ENCODE measurements around the gene IL21R.
A peak's percentile ranks its signal among the peaks of the same experiment; 100 is the strongest.

The IL21R gene

DNA sequence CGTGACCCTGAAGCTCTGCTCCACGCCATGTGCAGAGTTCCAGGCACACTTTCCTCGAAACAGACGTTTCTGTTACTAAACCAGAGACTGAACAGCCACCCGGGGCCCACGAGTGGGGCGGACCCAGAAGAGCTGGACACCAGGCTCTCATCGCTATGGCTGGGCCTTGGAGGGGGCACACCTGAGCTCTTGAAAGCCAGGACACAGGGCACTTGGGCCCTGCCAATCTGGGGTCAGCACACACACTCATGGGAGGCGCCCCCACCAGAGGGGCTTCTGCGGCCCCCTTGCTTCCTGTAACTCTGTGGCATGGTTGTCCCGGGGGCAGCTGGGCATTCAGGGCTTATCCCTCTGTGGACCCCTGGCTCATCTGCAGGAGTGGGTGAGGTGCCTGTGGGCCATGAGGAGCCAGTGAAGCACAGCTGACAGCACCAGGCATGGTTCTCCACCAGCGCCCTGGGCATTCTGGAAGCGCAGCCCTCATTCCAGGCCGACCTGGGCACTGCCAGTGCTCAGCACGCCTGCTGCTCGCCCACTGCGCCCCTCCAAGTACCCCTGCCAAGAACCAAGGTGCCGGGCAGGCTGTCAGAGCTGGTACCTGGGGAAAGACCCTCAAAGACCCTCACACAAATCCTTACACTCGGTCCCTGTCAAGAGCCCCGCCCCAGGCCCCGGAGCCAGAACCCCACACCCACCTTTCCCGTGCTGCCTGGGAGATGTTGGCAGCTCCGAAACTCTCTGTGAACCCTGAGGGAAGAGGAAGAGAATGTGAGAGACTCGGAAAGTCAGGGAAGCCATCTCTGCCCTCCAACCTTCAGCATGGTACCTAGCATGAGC lies 61.1 kb downstream of the IL21R start:
- no peak for DNase-seq (ENCODE audit: low read depth in 2 of 2)

DNA sequence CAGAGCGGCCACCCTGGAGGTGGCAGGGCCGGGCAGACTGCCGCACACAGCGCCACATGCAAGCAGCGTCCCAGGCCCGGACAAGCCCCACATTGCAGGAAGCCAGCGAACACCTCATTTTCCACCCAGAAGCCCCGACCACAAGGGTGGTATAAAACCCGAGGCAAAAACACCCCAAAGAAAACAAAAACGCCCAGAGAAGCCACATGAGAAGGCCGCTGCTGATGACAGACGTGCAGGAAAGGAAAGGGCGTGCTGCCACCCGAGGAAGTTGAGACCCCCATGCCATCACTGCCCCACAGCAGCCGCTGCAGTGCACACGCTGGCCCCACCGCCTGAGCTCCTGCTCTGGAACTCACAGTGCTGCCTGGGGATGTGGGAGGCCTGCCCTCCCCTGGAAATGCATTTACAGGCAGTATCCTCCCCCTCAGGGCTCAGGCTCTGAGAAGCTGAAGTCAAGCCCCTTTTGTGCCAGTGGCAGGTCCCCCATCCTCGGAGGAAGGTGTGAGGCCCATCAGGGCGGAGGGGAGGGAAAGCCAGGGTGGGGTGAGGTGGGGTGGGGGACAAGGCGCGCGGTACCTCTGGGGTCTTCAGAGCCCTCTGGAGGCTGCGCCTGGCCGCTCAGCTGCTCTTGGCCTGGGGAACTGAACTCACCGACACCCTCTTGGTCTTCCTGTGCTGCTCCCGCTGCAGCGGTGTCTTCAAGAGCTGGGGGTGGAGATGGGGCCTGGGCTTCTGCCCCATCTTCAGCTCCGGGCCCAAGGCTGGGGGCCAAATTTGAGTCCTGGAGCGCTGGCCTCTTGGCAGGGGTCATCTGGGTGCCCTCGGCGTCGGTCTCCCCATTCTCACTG lies 62.0 kb downstream of the IL21R start:
- DNase-seq (ENCODE audit: low read depth in 2 of 2): peak; percentile 46 to 52

DNA sequence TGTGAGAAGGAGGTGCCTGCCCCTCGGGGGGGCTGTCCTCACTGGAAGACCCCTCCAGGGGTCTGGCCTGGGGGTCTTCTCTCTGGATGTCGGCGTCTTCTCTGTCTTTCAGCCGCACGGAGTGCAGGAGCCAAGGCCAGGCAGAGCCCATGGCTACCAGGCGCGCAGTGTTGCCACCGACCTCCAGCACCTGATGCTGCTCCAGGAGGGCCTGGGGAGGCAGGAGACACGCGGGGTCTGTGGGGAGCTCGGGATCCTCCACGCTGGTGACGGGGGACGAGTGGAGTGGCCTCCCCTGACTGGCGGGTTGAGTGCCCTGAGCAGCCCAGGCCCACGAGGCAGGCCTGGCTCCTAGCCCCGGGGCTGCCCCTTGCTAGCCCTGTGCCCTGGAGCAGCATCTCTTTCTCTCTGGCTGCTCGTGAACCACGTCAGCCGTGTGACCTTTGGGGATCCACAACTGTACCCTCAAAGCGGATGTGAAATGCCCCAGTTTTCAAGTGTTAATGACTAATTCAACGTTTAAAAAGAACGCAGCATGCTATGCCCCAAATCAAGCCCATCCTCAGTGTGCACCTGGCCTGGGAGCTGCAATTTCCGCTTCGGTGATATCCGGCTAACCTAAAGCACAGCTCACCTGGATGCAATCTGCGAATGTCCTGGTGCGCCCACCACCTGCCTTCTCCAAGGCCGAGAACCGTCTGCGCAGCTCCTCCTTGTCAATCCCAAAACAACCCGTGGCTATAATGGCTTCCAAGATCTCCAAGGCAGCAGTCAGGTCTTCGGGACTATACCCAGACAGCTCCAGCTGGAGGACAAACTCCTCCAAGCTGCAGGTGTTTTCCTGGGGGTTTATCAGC lies 62.9 kb downstream of the IL21R start:
- DNase-seq (ENCODE audit: low read depth in 2 of 2): no peak

DNA sequence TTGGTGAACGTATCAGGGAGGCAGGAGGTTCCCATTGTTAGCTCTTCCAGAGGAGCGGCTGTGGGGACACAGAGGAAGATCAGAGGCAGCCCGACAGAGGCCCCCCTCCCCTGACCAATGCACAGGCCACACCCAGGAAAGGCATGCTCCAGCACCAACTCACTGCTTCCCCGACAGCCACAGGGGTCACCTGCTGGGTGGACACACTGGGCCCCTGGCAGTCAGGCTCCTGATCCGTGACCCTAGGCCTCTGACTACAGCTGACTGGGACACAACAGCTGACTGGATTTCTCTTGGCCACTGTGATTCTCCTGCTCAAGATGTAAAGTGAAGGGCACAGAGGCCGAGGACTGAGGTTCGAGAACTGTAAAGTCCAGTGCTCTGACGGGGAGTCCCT lies 63.5 kb downstream of the IL21R start:
- no peak for DNase-seq (ENCODE audit: low read depth in 2 of 2)

DNA sequence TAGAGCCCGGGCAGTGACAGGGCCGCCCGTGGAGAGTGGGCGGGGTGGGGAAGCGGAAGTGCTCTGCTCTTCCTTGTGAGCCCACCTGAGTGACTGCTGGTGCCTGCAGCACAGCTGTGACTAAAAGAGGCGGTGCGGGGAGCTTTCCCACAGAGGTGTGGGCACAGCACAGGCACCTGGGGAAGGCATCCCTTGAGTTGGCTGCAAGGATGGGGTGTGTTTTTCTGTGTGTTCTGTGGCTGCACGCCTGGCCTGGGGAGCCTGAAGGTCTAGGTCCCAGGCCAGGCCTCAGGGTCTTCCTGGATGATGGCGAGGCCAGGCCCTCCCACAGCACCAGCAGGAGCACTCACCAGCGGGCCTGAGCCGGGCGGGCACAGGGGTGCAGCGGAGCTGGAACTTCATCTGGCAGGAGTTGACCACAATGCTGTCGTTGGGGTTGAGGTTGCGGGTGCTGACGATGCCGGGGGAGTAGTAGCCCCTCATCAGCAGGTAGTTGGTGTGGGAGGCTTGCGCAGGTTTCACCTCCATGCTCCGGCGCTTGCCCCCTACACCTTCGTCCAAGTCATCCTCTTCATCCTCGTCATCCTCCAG lies 67.1 kb downstream of the IL21R start:
- DNase-seq (ENCODE audit: low read depth in 2 of 2): no peak

DNA sequence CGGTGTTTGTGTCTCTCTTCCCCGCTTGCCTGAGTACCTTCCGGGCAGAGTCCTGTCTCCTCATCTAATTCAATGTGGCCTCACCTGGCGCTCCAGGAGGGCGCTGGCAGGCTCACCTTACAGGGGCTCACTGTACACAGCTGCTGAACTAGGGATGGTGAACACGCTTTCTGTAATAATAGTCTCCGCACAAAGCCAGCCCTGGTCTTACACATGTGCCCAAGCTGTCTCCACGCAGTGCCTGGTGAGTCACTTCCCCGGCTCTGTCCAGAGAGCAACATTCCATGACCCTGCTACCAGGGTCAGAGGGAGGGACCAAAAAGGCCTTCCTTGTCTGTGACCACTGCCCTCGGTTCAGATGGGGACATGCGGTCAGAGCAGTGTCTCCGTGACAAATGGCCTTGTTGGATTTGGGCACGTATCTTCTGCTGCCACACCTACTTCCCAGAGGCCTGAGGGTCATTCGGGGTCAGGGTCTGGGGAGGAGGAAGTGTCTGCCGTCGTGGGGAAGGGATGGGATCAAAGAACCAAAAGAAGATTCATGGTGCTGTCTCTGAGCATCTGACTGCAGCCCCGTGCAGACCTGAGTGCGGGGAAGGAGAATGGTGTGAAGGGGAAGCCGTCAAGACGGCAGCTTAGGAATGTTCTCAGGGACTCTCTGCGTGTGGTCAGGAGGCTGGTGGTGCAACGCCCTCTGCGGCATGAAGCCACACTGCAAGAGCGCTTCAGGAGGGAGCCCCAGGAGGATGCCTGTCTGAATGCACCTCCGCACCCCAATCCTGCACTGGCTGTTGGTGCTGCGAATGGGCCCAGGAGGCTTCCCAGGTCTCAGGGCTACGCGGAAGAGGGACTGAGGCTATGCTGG lies 68.8 kb downstream of the IL21R start:
- DNase-seq (ENCODE audit: low read depth in 2 of 2): no peak

DNA sequence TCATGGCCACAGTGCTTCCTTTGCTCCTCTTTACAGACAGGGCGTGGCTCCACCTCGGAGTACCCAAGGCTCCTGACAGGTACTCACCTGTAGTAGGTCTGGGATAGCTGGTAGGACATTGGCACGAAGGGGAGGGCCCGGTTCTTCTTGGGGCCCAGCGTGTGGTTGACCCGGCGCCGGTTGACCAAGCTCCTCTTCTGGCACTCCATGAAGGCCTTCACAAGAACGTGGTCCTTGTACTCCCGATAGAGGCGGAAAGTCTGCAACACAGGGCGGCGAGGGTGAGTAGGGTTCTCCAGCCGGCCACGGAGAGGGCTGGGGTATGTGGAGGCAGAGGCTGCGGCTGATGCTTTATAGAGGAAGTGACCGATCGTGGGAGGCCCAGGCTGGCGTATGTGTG lies 69.7 kb downstream of the IL21R start:
- DNase-seq (ENCODE audit: low read depth in 2 of 2): no peak

DNA sequence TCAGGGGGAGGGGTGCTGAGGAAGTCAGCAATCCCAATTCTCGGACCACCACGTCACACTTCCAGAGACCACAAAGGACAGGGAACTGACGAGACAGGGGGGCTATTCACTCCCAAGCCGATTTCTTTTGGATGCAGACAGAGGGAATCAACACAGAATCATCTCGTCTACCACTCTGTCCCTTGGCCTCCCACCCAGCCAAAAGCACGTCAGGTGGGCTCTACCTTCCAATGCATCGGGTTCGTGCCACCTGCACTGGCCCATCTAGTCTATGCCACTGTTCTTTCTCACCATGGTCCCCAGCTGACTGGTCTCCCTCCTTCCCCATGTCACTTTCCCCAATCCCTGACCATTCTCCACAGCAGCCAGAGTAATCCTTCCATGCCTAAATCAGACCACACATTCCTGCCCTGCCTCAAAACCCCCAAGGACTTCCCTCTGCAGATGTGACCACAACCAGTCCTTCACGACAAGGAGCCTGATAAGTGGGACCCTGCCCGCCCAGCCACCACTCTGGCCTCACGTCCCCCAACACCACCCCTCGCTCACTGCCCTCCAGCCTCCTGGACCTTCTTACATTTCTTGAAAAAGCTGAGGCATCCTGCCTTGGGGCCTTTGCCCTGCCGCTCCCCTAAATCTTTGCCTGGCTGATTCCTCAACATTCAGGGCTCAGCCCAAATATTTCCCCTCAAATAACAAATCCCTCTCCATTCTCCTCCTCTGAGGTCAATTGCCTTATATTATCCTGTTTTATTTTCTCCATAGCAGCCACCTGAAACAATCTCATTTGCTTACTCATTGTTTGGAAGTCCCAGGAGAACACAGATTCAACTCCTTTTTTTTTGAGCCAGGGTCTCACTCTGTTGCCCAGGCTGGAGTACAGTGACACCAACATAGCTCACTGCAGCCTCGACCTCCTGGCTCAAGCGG lies 70.4 kb downstream of the IL21R start:
- DNase-seq (ENCODE audit: low read depth in 2 of 2): no peak

DNA sequence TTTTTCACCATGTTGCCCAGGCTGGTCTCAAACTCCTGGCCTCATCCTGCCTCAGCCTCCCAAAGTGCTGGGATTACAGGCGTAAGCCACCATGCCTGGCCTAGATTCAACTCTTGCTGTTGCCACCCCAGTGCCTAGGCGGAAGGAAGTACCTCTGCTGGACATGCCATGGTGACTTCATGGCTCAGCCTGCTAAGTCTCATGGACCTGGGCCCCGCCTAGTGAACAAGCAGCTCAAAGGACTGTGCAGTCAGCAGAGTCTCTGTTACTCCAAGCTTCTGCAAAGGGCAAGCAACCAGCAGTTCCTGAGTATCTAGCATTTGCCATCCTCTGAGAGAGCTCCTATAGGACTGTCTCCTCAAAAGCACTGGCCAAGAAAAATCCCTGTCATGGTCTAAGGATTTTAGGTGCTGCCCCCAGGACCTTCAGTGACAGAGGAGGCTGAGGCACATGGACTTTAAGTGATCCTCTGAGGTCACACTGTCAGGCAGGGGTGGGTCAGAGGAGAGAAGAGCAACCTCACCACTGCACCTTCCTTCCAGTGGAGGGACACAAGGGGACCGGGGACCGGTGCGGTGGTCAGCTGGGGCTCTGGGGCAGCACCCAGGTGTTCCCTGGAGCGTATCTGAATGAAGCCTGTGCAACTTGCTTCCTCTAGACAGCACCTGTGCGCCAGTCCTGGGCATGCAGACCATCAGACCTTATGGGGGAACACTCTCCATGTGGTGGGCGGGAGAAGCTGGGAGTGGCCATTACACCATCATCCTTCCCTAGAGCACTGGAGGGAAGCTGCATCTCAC lies 71.3 kb downstream of the IL21R start:
- no peak for DNase-seq (ENCODE audit: low read depth in 2 of 2)

DNA sequence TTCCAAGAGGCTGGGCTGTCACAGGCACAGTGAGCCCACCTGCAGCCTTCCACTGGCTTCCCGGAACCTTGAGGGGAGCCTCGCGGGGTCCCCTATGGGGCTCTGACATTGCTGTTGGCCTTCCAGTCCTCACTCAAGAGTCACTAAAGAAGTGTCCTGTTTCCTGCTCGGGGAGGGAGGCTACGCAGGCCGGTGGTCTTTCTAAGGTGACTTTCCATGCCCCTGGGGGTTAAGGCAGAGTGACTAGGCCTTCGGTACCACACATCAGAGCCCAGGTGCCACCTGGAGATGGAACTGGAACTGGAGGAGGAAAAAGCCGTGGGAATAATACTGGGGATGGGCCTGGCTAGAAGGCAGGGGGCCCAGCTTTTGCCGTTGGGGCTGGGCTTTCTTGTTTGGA lies 72.1 kb downstream of the IL21R start:
- no peak for DNase-seq (ENCODE audit: low read depth in 2 of 2)

DNA sequence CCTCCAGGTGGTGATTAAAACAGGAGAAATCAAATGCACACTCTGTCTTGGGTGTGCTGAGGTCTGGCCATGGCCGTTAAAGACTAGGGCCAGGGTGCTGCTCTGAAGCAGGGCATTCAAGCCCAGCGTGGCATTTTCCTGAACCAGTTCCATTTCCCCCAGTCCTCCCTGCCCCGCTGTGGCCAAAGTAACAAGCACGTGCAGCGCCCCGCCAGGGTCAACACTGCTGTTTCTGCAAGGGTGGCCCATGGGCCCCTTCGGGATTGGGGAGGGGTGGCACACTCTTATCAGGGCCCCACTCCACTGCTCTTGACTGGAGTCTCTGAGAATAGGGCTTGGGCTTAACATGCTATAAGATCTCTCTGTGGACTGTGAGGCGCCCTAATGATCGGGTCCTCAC lies 72.9 kb downstream of the IL21R start:
- DNase-seq (ENCODE audit: low read depth in 2 of 2): no peak

DNA sequence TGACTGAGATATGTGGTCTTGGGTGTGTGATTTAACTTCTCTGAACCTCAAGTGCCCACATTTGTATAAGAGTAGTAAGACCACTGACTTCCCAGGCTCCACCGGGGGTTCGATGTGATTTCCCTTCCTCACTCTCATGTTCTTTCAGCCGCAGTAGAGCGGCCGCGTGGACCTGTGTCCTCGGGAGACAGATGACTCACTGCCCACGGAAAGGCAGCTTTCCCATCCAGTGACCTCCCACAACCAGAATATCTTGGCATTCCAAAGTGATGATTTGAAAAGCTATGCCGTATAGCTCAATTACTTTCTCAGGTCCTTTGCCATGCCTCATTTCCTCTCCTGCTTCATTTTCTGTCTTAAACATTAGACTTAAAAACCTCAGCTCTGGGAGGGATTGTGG lies 73.6 kb downstream of the IL21R start:
- no peak for DNase-seq (ENCODE audit: low read depth in 2 of 2)

DNA sequence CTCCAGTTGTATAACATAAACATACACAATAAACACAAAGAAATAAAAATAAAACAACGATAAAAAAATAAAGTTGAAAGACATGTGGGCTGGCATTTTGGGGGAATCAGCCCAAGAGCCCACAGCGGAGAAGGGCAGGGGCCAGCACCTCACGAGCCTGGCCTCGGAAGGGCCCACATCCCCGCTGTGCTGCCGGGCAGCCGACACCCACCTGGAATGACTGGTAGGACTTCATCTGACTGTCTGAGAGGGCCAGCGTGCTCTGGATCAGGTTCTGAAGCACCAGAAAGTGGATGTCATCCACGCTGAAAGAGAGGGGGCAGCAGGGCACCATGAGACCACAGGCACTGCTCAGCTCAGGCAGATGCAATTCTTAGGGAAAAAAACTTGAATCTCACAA lies 74.3 kb downstream of the IL21R start:
- no peak for DNase-seq (ENCODE audit: low read depth in 2 of 2)

DNA sequence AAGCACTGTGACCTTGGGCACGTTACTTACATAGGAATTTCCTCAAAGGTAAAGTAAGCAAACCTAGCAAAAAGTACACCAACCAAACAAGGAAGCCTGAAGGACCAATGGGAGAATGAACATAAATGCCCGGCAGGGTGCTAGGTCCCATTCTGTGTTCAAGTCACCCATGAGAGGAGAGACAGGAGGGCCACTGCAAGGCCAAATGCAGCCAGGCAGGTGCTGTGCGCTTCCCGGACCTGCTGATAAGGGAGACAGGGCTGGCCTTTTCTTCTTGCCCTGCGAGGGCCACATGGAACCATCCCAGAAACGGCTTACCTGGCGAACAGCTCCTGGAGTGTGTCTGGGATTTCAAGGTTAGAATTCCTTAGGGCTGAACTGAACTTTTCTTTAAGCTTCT lies 78.8 kb downstream of the IL21R start:
- no peak for DNase-seq (ENCODE audit: low read depth in 2 of 2)

DNA sequence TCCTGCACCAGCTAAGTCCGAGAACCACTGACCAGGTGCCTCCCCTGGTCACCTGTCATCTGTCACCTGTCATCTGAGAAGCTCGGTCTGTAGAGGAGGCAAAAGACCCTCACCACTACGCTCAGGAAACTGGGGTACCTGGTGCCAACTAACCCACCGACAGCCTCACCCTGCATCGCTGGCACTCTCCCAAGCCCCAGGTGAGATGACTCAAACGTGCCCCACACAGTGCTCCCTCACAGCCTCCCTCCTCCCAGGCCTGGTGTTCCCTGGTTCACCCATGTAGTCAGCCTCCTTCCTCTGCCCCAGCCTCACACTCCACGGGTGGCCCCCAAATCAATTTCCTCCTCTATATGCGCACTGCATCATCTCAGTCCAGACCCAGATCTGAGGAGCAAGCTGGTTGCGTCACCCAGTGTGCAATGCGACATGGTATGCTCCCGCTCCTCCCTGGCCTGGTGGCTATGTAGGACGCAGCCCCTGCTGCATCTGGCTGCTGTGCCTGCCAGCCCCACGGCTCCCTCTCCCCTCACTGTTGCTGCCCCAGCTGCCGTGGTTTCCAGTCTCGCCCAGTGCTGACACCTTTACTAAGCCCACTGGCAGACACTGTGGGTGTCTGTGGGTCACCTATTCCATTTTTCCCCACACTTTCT lies 79.4 kb downstream of the IL21R start:
- no peak for DNase-seq (ENCODE audit: low read depth in 2 of 2)

DNA sequence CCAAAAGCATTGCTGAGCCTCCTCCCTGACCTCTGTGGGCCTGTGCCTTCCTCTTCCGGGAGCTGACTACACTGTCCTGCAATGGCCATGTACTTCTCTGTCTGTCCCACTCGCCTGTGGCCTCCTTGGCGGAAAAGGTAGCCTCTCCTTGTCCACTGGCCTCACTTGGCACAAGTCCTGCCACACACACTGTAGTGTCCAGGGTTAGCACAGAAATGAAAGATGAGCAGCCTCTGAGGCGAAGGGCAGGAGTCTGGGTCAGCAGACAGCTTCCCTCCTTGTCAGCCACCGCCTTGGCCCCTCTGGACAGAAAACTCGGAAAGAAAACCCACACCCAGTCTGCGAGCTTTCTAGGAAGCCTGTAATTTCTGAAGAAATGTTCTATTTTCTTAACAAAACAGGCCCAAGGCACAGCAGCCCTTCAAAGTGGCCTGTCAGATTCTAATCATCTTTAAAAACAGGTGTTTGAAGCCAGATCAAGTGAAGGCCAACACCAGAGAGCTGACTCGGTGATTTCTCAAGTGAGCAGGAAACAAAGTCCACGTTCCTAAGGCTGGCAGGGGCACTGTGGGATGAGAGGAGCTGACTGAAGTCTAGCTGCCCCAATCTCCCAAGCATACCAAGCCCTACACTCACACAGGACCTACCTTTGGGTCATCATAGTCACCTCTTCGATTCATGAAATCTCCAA lies 80.6 kb downstream of the IL21R start:
- DNase-seq (ENCODE audit: low read depth in 2 of 2): no peak

DNA sequence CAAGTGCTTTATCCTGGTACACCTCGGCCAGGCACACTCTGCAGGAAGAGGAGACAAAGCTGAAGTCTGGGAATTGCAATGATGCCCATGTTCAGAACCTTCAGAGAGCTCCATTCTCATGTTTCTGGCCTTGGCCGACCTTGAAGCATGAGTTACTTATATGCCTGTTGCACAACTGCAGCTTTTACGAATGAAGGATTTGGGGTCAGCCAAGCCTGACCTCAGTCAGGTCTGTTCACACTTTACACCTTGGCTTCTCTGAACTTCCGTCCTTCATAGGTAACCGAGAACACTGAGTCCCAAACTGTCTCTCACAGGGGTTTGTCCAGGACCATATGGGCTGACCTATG lies 81.1 kb downstream of the IL21R start:
- DNase-seq (ENCODE audit: low read depth in 2 of 2): no peak

DNA sequence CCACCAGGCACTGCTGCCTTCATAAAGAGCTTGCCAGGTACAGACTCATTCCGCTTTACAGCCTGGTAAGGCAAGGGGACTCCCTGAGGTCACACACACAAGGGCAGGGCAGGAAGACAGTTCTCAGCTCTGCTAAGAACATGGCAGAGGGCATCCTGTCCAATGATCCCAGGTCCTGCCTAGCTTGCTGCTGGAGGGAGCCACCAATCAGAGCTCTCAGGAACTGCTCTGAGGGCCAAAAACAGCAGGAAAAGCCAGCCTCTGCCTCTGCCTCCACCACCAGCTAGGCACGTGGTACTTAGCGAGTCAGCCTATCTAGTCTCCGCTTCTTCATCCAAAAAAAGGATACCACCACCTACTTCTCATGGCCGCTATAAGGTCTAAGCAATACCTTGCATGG lies 81.7 kb downstream of the IL21R start:
- no peak for DNase-seq (ENCODE audit: low read depth in 2 of 2)

Measured in activated CD8-positive, alpha-beta memory T cell treated with anti-CD3 and anti-CD28 coated beads for 4 hours (primary cell).